Ishikawa (cell line): Measurements from ENCODE around the gene MPZL2.

Source experiments
- CEBPB ChIP-seq: IDR thresholded peaks from 2 replicates; pipeline ENCODE4 v1.6.1; 2012
- CREB1 ChIP-seq: IDR thresholded peaks from 2 replicates; pipeline ENCODE4 v1.6.1; 2012; ENCODE audit warnings: low read depth
- EGR1 ChIP-seq: IDR thresholded peaks from 2 replicates; pipeline ENCODE4 v1.6.1; 2012
- EP300 ChIP-seq: IDR thresholded peaks from 2 replicates; pipeline ENCODE4 v1.6.1; 2012; ENCODE audit warnings: borderline replicate concordance
- FOXM1 ChIP-seq: IDR thresholded peaks from 2 replicates; pipeline ENCODE4 v1.6.1; 2012; ENCODE audit warnings: low read depth, borderline replicate concordance
- NFIC ChIP-seq: IDR thresholded peaks from 2 replicates; pipeline ENCODE4 v1.6.1; 2012
- RAD21 ChIP-seq: IDR thresholded peaks from 2 replicates; pipeline ENCODE4 v1.6.1; 2012; ENCODE audit warnings: low read depth
- TAF1 ChIP-seq: IDR thresholded peaks from 2 replicates; pipeline ENCODE4 v1.6.1; 2012; ENCODE audit warnings: low read depth, mild to moderate bottlenecking
- TCF12 ChIP-seq: IDR thresholded peaks from 2 replicates; pipeline ENCODE4 v1.6.1; 2012; ENCODE audit warnings: low read depth
- TEAD4 ChIP-seq: IDR thresholded peaks from 2 replicates; pipeline ENCODE4 v1.6.1; 2012
- YY1 ChIP-seq: IDR thresholded peaks from 2 replicates; pipeline ENCODE4 v1.6.1; 2012; ENCODE audit warnings: low read depth
- ZBTB7A ChIP-seq: IDR thresholded peaks from 2 replicates; pipeline ENCODE4 v1.6.1; 2012; ENCODE audit warnings: low read depth
- TF ChIP-seq, protein P1 (sequence below): IDR thresholded peaks from 2 replicates; pipeline ENCODE4 v1.6.1; 2012; ENCODE audit warnings: low read depth, mild to moderate bottlenecking
- TF ChIP-seq, protein P2 (sequence below): IDR thresholded peaks from 2 replicates; pipeline ENCODE4 v1.6.1; 2012
- TF ChIP-seq, protein P3 (sequence below): IDR thresholded peaks from 2 replicates; pipeline ENCODE4 v1.6.1; 2012

MPZL2 gene

DNA sequence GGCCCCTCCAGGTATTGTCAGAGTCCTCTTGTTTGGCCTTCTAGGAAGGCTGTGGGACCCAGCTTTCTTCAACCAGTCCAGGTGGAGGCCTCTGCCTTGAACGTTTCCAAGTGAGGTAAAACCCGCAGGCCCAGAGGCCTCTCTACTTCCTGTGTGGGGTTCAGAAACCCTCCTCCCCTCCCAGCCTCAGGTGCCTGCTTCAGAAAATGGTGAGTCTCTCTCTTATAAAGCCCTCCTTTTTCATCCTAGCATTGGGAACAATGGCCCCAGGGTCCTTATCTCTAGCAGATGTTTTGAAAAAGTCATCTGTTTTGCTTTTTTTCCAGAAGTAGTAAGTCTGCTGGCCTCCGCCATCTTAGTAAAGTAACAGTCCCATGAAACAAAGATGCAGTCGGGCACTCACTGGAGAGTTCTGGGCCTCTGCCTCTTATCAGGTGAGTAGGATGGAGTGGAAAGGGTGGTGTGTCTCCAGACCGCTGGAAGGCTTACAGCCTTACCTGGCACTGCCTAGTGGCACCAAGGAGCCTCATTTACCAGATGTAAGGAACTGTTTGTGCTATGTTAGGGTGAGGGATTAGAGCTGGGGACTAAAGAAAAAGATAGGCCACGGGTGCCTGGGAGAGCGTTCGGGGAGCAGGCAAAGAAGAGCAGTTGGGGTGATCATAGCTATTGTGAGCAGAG is 40.6 kb upstream of the MPZL2 start, which contains the start of gene CD3E:
Gene CD3E (plus strand): TSS at position 163 of the 681 bp plus-strand sequence. CDS start 223 bp downstream, at position 386.
- TF ChIP-seq TEAD4 = no peak
- TF ChIP-seq RAD21 = no peak

DNA sequence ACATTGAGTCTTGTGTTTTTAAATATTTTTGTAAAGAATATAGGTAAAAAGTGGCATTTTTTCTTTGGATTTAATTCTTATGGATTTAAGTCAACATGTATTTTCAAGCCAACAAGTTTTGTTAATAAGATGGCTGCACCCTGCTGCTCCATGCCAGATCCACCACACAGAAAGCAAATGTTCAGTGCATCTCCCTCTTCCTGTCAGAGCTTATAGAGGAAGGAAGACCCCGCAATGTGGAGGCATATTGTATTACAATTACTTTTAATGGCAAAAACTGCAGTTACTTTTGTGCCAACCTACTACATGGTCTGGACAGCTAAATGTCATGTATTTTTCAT is 40.1 kb upstream of the MPZL2 start:
- TF ChIP-seq EGR1 (no peak), TAF1 (no peak), TEAD4 (no peak), CREB1 (no peak), NFIC (no peak), EP300 (no peak), TCF12 (no peak), CEBPB (no peak), RAD21 (no peak), ZBTB7A (no peak), YY1 (no peak), FOXM1 (no peak)
- TF ChIP-seq, protein P1, sequence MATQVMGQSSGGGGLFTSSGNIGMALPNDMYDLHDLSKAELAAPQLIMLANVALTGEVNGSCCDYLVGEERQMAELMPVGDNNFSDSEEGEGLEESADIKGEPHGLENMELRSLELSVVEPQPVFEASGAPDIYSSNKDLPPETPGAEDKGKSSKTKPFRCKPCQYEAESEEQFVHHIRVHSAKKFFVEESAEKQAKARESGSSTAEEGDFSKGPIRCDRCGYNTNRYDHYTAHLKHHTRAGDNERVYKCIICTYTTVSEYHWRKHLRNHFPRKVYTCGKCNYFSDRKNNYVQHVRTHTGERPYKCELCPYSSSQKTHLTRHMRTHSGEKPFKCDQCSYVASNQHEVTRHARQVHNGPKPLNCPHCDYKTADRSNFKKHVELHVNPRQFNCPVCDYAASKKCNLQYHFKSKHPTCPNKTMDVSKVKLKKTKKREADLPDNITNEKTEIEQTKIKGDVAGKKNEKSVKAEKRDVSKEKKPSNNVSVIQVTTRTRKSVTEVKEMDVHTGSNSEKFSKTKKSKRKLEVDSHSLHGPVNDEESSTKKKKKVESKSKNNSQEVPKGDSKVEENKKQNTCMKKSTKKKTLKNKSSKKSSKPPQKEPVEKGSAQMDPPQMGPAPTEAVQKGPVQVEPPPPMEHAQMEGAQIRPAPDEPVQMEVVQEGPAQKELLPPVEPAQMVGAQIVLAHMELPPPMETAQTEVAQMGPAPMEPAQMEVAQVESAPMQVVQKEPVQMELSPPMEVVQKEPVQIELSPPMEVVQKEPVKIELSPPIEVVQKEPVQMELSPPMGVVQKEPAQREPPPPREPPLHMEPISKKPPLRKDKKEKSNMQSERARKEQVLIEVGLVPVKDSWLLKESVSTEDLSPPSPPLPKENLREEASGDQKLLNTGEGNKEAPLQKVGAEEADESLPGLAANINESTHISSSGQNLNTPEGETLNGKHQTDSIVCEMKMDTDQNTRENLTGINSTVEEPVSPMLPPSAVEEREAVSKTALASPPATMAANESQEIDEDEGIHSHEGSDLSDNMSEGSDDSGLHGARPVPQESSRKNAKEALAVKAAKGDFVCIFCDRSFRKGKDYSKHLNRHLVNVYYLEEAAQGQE = no peak
- TF ChIP-seq, protein P2, sequence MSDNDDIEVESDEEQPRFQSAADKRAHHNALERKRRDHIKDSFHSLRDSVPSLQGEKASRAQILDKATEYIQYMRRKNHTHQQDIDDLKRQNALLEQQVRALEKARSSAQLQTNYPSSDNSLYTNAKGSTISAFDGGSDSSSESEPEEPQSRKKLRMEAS = no peak
- TF ChIP-seq, protein P3, sequence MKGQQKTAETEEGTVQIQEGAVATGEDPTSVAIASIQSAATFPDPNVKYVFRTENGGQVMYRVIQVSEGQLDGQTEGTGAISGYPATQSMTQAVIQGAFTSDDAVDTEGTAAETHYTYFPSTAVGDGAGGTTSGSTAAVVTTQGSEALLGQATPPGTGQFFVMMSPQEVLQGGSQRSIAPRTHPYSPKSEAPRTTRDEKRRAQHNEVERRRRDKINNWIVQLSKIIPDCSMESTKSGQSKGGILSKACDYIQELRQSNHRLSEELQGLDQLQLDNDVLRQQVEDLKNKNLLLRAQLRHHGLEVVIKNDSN = no peak

DNA sequence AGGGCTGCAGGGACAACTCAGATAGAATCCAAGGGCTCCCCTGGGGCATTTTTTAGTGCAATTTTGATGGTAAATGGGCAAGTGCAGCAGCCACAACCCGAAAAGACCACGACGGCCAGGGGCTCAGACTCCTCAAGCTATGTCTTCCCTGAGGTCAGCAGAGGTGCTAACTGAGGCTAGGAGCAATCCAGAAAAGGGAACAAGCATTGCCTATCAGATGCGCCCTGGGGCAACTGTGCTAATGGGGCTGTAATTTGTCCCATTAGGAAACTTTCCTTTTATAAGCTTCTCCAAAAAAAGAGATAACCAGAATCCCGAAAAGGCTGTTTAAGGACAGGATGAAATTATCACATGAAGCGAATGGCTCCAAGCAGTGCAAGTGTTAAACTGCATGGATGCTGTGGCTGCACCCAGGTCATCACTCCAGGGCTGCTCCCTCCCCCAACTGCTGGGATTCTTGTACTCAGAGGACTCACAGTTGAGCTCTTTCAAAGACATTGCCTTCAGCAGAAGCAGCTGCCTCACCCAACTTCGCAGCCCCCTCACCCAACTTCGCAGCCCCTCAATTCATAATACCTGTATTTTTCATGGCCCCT is 37.6 kb upstream of the MPZL2 start:
- TF ChIP-seq TCF12 = no peak
- TF ChIP-seq, protein P2 = no peak
- TF ChIP-seq, protein P1 = no peak
- no peak for TF ChIP-seq CREB1
- no peak for TF ChIP-seq NFIC
- no peak for TF ChIP-seq FOXM1
- TF ChIP-seq, protein P3 = no peak

DNA sequence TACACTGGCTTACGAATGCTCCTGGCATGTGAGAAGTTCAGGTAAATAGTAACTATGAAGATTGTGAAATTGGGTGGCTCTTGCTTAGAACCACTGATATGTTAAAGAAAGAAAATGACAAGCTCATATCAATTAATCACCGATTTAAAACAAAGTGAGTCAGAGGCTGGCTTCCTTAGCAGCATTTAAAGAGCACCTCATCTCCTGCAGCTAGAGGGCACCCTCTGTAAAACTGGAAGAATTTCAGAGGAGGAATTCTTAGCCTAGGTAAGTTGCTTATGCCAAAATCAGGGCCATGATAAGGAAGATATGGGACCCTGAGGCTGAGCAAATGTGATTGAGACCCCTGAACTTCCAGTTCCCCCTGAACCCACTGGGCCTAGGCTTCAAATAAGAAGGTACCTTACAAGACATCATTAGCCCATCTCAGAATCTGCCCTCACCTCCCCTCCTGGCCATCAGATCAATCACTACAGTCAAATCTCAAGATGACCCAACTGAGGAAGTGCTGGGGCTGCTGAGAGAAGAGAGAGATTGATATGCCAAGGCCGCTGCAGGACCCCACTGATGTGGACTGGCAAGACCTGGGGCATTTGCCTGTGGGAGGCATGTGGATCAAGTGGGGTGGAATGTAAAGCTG is 31.8 kb upstream of the MPZL2 start:
- TF ChIP-seq, protein P3 = no peak
- TF ChIP-seq RAD21 = peak; percentile 60

DNA sequence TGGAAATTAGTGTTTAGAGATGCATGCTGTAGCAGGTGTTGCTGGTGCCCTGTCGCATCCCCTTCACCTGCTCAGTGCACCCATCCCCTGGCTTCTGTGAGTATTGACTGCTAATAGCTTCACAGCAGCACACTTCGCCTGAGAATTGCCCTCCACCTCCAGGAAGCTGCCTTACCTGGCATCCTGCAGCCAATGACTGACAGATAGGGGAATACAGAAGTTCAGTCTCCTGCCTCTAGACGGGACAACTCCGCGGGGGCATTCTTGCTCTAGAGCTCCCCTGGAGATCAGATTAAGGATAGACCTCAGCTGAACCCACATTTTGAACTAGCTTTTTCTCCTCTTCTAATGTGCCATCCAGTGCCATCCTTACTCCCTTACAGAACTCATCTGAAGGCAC is 31.1 kb upstream of the MPZL2 start:
- no peak for TF ChIP-seq TAF1
- no peak for TF ChIP-seq CREB1
- TF ChIP-seq TEAD4 = no peak
- TF ChIP-seq NFIC = no peak
- TF ChIP-seq FOXM1 = no peak
- no peak for TF ChIP-seq TCF12
- no peak for TF ChIP-seq EGR1
- TF ChIP-seq, protein P2 = no peak
- TF ChIP-seq CEBPB = no peak
- no peak for TF ChIP-seq RAD21
- TF ChIP-seq YY1 = no peak
- TF ChIP-seq, protein P1 = no peak
- no peak for TF ChIP-seq ZBTB7A
- TF ChIP-seq, protein P3 = no peak
- no peak for TF ChIP-seq EP300
